Measurements from ENCODE around the gene VTN.
A peak's percentile ranks its signal among the peaks of the same experiment; 100 is the strongest.
"Not testable (repeated sequence)": the region's sequence is repeated elsewhere in the genome, so short reads cannot be mapped to it uniquely, and the experiment has no call there.

The VTN gene

GRCh38 chr17:28347261-28347891, 22.7 kb downstream of the VTN start:
- no peak for TF ChIP-seq POLR2A (IDR thresholded peaks at IDR 0.05; ENCODE audit: low read depth, low read length)

GRCh38 chr17:28346746-28347246, 23.3 kb downstream of the VTN start:
- TF ChIP-seq POLR2A (IDR thresholded peaks at IDR 0.05; ENCODE audit: low read depth, low read length): no peak
- no peak for FAIRE-seq
- DNase-seq (ENCODE audit: insufficient read length, low spot score): no peak

More at GRCh38 chr17:28347261-28347891, 22.7 kb downstream of the VTN start:
- DNase-seq (ENCODE audit: insufficient read length, low spot score) (peak; percentile 71), FAIRE-seq (peak; percentile 53)

- DNase-seq (ENCODE audit: insufficient read length, low spot score): no peak
- FAIRE-seq: no peak
- no peak for TF ChIP-seq POLR2A (IDR thresholded peaks at IDR 0.05; ENCODE audit: low read depth, low read length)
These were observed 23.9 kb downstream of the VTN start for GRCh38 chr17:28346199-28346580.

- DNase-seq (ENCODE audit: insufficient read length, low spot score): no peak
- TF ChIP-seq POLR2A (IDR thresholded peaks at IDR 0.05; ENCODE audit: low read depth, low read length): no peak
- FAIRE-seq: no peak
These were observed 24.5 kb downstream of the VTN start for GRCh38 chr17:28345419-28346198.

- DNase-seq (ENCODE audit: insufficient read length, low spot score) (no peak), FAIRE-seq (no peak)
- no peak for TF ChIP-seq POLR2A (IDR thresholded peaks at IDR 0.05; ENCODE audit: low read depth, low read length)
These were observed 25.6 kb downstream of the VTN start for GRCh38 chr17:28344435-28344901.

GRCh38 chr17:28344011-28344410, 26.1 kb downstream of the VTN start:
- DNase-seq (ENCODE audit: insufficient read length, low spot score): no peak
- no peak for FAIRE-seq
- no peak for TF ChIP-seq POLR2A (IDR thresholded peaks at IDR 0.05; ENCODE audit: low read depth, low read length)

GRCh38 chr17:28343491-28343932, 26.6 kb downstream of the VTN start:
- FAIRE-seq (no peak), DNase-seq (ENCODE audit: insufficient read length, low spot score) (no peak)
- no peak for TF ChIP-seq POLR2A (IDR thresholded peaks at IDR 0.05; ENCODE audit: low read depth, low read length)

- DNase-seq (ENCODE audit: insufficient read length, low spot score): no peak
- FAIRE-seq: no peak
- no peak for TF ChIP-seq POLR2A (IDR thresholded peaks at IDR 0.05; ENCODE audit: low read depth, low read length)
These were observed 27.8 kb downstream of the VTN start for GRCh38 chr17:28342313-28342712.

- TF ChIP-seq POLR2A (IDR thresholded peaks at IDR 0.05; ENCODE audit: low read depth, low read length): no peak
- FAIRE-seq: no peak
- DNase-seq (ENCODE audit: insufficient read length, low spot score): no peak
These were observed 28.6 kb downstream of the VTN start for GRCh38 chr17:28341516-28341915.

GRCh38 chr17:28340374-28340773, 29.7 kb downstream of the VTN start:
- DNase-seq (ENCODE audit: insufficient read length, low spot score): no peak
- FAIRE-seq: no peak
- no peak for TF ChIP-seq POLR2A (IDR thresholded peaks at IDR 0.05; ENCODE audit: low read depth, low read length)

- TF ChIP-seq POLR2A (IDR thresholded peaks at IDR 0.05; ENCODE audit: low read depth, low read length): no peak
- FAIRE-seq: no peak
- no peak for DNase-seq (ENCODE audit: insufficient read length, low spot score)
These were observed 30.7 kb downstream of the VTN start for GRCh38 chr17:28339431-28339830.

- DNase-seq (ENCODE audit: insufficient read length, low spot score); FAIRE-seq: not testable (repeated sequence)
These were observed 31.3 kb downstream of the VTN start for GRCh38 chr17:28338769-28339212.

GRCh38 chr17:28338056-28338768, 31.9 kb downstream of the VTN start:
- FAIRE-seq: no peak
- no peak for TF ChIP-seq POLR2A (IDR thresholded peaks at IDR 0.05; ENCODE audit: low read depth, low read length)
- no peak for DNase-seq (ENCODE audit: insufficient read length, low spot score)

All from H54 (cell line).